Cerebellar nuclear complex (tissue), 1 donor: ENCODE measurements around the gene FLT1.

Experiments
- DNase-seq, 2 experiments: peaks; one replicate each; lab custom pipeline; 2025; lab: John Stamatoyannopoulos, UW

FLT1 gene

GRCh38 chr13:28316836-28317235, 178.1 kb downstream of the FLT1 start:
- no peak for DNase-seq

- no peak for DNase-seq
Measured at GRCh38 chr13:28316129-28316528, 178.8 kb downstream of the FLT1 start.

- no peak for DNase-seq
Measured at GRCh38 chr13:28314879-28315278, 180.0 kb downstream of the FLT1 start.

GRCh38 chr13:28313579-28313978, 181.3 kb downstream of the FLT1 start:
- no peak for DNase-seq

- DNase-seq = no peak
Measured at GRCh38 chr13:28306325-28306724, 188.6 kb downstream of the FLT1 start.

- no peak for DNase-seq
Measured at GRCh38 chr13:28301839-28302238, 193.1 kb downstream of the FLT1 start.

- no peak for DNase-seq
Measured at GRCh38 chr13:28299916-28300315, 195.0 kb downstream of the FLT1 start.

- DNase-seq = no peak
Measured at GRCh38 chr13:28297341-28297740, 197.6 kb downstream of the FLT1 start.

- DNase-seq = no peak
Measured at GRCh38 chr13:28286263-28286662, 208.7 kb downstream of the FLT1 start.

- no peak for DNase-seq
Measured at GRCh38 chr13:28283600-28283999, 211.3 kb downstream of the FLT1 start.

GRCh38 chr13:28282451-28282850, 212.5 kb downstream of the FLT1 start:
- no peak for DNase-seq

GRCh38 chr13:28273919-28274318, 221.0 kb downstream of the FLT1 start:
- no peak for DNase-seq

GRCh38 chr13:28271056-28271840, 223.7 kb downstream of the FLT1 start:
- DNase-seq = no peak

- DNase-seq = no peak
Measured at GRCh38 chr13:28268800-28269223, 226.1 kb downstream of the FLT1 start.

- DNase-seq = no peak
Measured at GRCh38 chr13:28267497-28267896, 227.4 kb downstream of the FLT1 start.

GRCh38 chr13:28258417-28258816, 236.5 kb downstream of the FLT1 start:
- DNase-seq = no peak

GRCh38 chr13:28257305-28257704, 237.6 kb downstream of the FLT1 start:
- no peak for DNase-seq

- DNase-seq = no peak
Measured at GRCh38 chr13:28252547-28252946, 242.4 kb downstream of the FLT1 start.

GRCh38 chr13:28251466-28251865, 243.5 kb downstream of the FLT1 start:
- DNase-seq = no peak

- no peak for DNase-seq
Measured at GRCh38 chr13:28250542-28250941, 244.4 kb downstream of the FLT1 start.
